Ovary (tissue), 9 donors: ENCODE results near the gene PPP4R1. TPM values are rescaled to one million over a fixed set of nuclear protein-coding genes. Genes with fewer than 3 reads are reported as not detected.
A peak's percentile ranks its signal among the peaks of the same experiment; 100 is the strongest.

Source experiments
- DNase-seq, 5 donors: peaks; one replicate each; pipeline ENCODE4 v3.0.0-alpha.2; 2019 to 2020
- H3K27ac ChIP-seq, 2 donors: fragments of 200-600 bp; one replicate each; pipeline versions ENCODE4 v1.5.1 to v1.8.0; 2019 to 2022
- H3K27me3 ChIP-seq: fragments of 200-600 bp; one replicate; pipeline ENCODE4 v1.8.0; 2022
- H3K36me3 ChIP-seq: fragments of 200-600 bp; sonication (generic); one replicate; pipeline ENCODE4 v1.5.1; 2019
- H3K4me1 ChIP-seq: one replicate; pipeline ENCODE4 v1.8.1; 2013; ENCODE audit warnings: mild to moderate bottlenecking, moderate library complexity; ENCODE audit not compliant: insufficient read depth
- H3K4me3 ChIP-seq: fragments of 200-600 bp; sonication (generic); one replicate; pipeline ENCODE4 v1.5.1; 2017
- H3K9me3 ChIP-seq, 2 donors: fragments of 200-600 bp in 1 of 2; sonication (generic) in 1 of 2; one replicate each; pipeline versions ENCODE4 v1.5.1 to v1.8.1; 2013 to 2019; ENCODE audit warnings: mild to moderate bottlenecking in 1 of 2, moderate library complexity in 1 of 2
- CTCF ChIP-seq, 3 donors: fragments of 450-650 bp in 2 of 3; fragments of 200-600 bp in 1 of 3; IDR thresholded peaks; one replicate each; pipeline versions ENCODE4 v1.5.1 to v1.8.0; 2016 to 2022; ENCODE audit warnings: antibody characterized with exemption in 3 of 3, mild to moderate bottlenecking in 1 of 3
- EP300 ChIP-seq: sonication (generic); formaldehyde crosslinking; IDR thresholded peaks from one replicate; pipeline ENCODE4 v1.6.1; 2017; ENCODE audit warnings: antibody characterized with exemption
- POLR2A ChIP-seq: fragments of 450-650 bp; IDR thresholded peaks from one replicate; pipeline ENCODE4 v1.6.1; 2017; ENCODE audit warnings: antibody characterized with exemption, mild to moderate bottlenecking, moderate library complexity
- WGBS, 3 donors: extraction: QIAGEN DNeasy Blood & Tissue Kit in 1 of 3; methylation state at CpG; one replicate each; pipeline versions ENCODE4 v1.1.5 to v1.1.7; 2013 to 2017; 5-methylcytosine and 5-hydroxymethylcytosine counted together
- intact Hi-C, 4 donors: fragments of 100-400 bp; cut with DNase I; formaldehyde crosslinking; loops; one replicate each; pipeline versions ENCODE4 v1.11.0 to v1.15.1; 2022 to 2023
- polyA plus RNA-seq, 2 donors: library from polyadenylated mRNA; stranded (reverse); fragments of 200-250 nt in 1 of 2; fragments of 350-450 nt in 1 of 2; fragmentation: Illumina TruSeq in 1 of 2; extraction: RNeasy Lipid Tissue Mini Kit (QIAGEN cat#74804) in 1 of 2; gene quantifications; one replicate each; pipeline ENCODE4 v1.2.3, GENCODE V29; 2013 to 2014
- total RNA-seq, 7 donors: library from RNA; depleted of rRNA in 2 of 7; stranded (reverse); fragments of >200 nt in 2 of 7; fragmentation: NEBNext Ultra II Directional in 3 of 7; extraction: Animal tissue kit (Norgen Biotek cat#: 25700) in 3 of 7; gene quantifications; one replicate each; pipeline versions ENCODE4 v1.1.0 to v1.2.4, GENCODE V29; 2016 to 2023
- donor health status: DM: no; HTN: no; CAD: no; lungs with moderate emphysema.
- donor health status: DM: no; HTN: no; CAD: no.
- donor health status: Bipolar disorder and iron deficiency.
- donor health status: DM: yes; HTN: yes; CAD: no.
- donor health status: DM: no; HTN: no; CAD: no.
- donor health status: DM: yes; HTN: yes; CAD: no.

PPP4R1 gene
- total and polyA plus RNA-seq, 9 donors, result 31.4 to 128 (median 107) TPM

GRCh38 chr18:9615280-9615797 is 980 bp upstream of the PPP4R1 start:
- H3K36me3 ChIP-seq, result no peaks in the 10 kb centered on the region
- H3K27me3 ChIP-seq, result no peaks in the 10 kb centered on the region
- intact Hi-C loops, result no loop called here
- H3K4me1 ChIP-seq, result peaks cover 3% of the 10 kb centered on the region
- TF ChIP-seq CTCF (IDR thresholded peaks at IDR 0.05), result no peak
- TF ChIP-seq POLR2A, result no peak
- TF ChIP-seq EP300, result no peak
- DNase-seq, result peak in 2 of 5 donors; percentile 16 to 20
- H3K4me3 ChIP-seq, result peak overlapping the region; percentile 71
- WGBS, 3 donors, result 57 to 59% (median 58%) methylated on average over 13 of the region's 13 CpGs
- peak overlapping the region; percentile 84 to 85 for H3K27ac ChIP-seq
- no peaks in the 10 kb centered on the region for H3K9me3 ChIP-seq

GRCh38 chr18:9613550-9614400 is 584 bp downstream of the PPP4R1 start:
- Histone ChIP-seq H3K36me3 (no peaks in the 10 kb centered on the region), H3K4me1 (peaks cover 3% of the 10 kb centered on the region), H3K4me3 (peak overlapping the region; percentile 71), H3K27me3 (no peaks in the 10 kb centered on the region), H3K9me3 (no peaks in the 10 kb centered on the region), H3K27ac (peak overlapping the region; percentile 90 to 94)
- 0 to 1% (median 1%) methylated on average over 32 to 78 of the region's 78 CpGs for WGBS, 3 donors
- TF ChIP-seq EP300 (no peak), CTCF (IDR thresholded peaks at IDR 0.05) (no peak), POLR2A (no peak)
- peak; percentile 52 to 78 (median 72) for DNase-seq
- intact Hi-C loops, result no loop called here

GRCh38 chr18:9612977-9613376 is 1.4 kb downstream of the PPP4R1 start:
- H3K4me1 ChIP-seq, result peaks cover 3% of the 10 kb centered on the region
- intact Hi-C loops, result no loop called here

GRCh38 chr18:9612215-9612830 is 2.0 kb downstream of the PPP4R1 start:
- Histone ChIP-seq H3K27me3 (no peaks in the 10 kb centered on the region), H3K4me1 (peaks cover 3% of the 10 kb centered on the region), H3K36me3 (no peaks in the 10 kb centered on the region), H3K27ac (no peak overlapping the region), H3K4me3 (no peak overlapping the region), H3K9me3 (no peaks in the 10 kb centered on the region)
- intact Hi-C loops, result no loop called here
- DNase-seq, result no peak
- TF ChIP-seq EP300, result no peak
- TF ChIP-seq CTCF (IDR thresholded peaks at IDR 0.05), result peak in 1 of 3 donors; percentile 21
- 54 to 59% (median 54%) methylated on average over 3 of the region's 3 CpGs for WGBS, 3 donors

More at GRCh38 chr18:9612977-9613376, 1.4 kb downstream of the PPP4R1 start:
- Histone ChIP-seq H3K27me3 (no peaks in the 10 kb centered on the region), H3K27ac (no peak overlapping the region), H3K36me3 (no peaks in the 10 kb centered on the region), H3K9me3 (no peaks in the 10 kb centered on the region), H3K4me3 (peak overlapping the region; percentile 71)
- 32 to 36% (median 35%) methylated on average over 3 of the region's 3 CpGs for WGBS, 3 donors
- TF ChIP-seq CTCF (IDR thresholded peaks at IDR 0.05) (no peak), POLR2A (no peak), EP300 (no peak)
- no peak for DNase-seq
